GM10847 (cell line): Measurements from ENCODE around the gene ZNHIT6.

Experiments used
- POLR2A ChIP-seq: IDR thresholded peaks from 2 replicates; pipeline ENCODE4 v1.6.1; 2011; ENCODE audit not compliant: insufficient read length; ENCODE audit errors: extremely low read depth

Gene ZNHIT6

DNA sequence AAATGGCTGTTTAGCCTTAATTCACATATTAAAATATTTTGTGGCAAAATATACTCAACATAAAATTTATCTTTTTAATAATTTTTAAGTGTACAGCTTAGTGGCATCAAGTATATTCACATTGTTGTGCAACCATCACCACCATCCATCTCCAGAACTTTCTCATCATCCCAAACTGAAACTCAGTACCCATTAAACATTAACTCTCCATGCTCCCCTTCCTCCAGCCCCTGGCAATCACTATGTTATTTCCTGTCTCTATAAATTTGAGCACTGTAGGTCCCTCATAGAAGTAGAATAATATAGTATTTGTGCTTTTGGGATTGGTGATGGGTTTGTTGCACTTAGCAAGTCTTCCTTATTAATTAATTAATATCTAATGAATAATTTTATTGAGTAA, 98.3 kb downstream of the ZNHIT6 start:
- no peak for TF ChIP-seq POLR2A

DNA sequence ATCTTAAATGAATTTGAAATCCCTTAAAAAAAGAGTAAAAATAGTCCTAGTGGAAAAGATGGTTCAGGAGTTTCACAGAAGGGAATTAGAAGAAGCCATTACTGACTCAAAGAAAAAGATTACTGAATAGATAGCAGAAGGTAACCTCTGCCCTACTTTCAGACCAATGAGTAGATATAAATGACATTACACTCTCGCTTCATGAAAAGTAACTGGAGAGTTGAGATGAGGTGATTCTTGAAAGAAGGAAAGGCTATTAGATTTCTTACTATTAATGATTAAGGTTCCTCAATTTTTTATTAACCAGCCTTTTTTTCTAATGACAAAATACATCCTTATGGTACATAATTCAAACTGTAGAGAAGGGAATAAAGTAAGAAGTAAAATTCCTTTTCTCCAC, 99.4 kb downstream of the ZNHIT6 start:
- no peak for TF ChIP-seq POLR2A

DNA sequence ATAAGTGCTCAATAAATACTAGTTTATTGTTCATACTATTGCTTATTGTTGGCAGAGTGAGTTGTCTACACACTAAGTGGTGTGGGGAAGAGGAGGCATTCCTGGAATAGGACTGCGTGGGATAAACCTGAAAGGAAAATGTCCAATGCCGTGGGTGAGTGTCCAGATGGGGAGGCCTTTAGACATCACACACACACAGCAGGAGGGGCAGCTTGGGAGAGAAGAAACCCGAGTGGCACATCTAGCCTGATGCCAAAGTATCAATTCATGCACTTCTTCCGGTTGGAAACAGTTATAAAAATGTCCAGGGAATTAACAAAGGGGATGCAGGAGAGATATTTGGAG, 100.3 kb downstream of the ZNHIT6 start:
- TF ChIP-seq POLR2A, result no peak

- TF ChIP-seq POLR2A, result no peak
These were observed 100.9 kb downstream of the ZNHIT6 start for GRCh38 chr1:85607126-85607920.

GRCh38 chr1:85606414-85606800, 101.8 kb downstream of the ZNHIT6 start:
- TF ChIP-seq POLR2A, result no peak

GRCh38 chr1:85605484-85606413, 102.5 kb downstream of the ZNHIT6 start:
- TF ChIP-seq POLR2A, result no peak

DNA sequence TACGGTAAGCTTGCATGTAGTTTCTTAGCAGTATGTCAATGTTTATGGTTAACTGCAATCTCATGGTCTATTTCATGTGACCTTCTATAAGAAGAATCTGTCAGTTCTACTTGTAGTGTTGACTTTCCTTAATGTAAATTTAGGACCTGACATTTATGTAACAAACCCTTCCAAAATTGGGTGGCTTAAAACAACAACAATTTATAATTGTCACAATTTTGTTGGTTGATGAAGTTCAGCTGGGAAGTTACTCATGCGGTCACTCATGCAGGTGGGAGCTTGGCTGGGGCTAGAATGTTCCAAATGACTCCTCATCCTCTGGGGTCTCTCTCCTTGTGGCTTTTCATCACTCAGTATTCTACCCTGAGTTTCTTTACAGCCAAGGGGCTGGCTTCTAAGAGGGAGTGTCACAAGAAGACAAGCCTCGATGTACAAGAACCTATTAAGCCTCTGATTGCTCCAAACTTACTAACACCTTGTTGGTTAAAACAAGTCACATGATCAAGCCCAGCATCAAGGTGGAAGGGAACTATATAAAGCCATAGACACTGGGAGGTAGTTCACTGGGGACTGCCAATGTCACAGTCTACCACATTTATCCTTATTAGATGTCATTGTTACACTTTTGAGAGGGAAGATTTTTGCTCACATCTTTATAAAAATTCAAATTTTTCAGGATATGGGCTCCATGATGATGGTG, 103.8 kb downstream of the ZNHIT6 start:
- TF ChIP-seq POLR2A, result no peak

GRCh38 chr1:85603086-85603880, 105.0 kb downstream of the ZNHIT6 start:
- TF ChIP-seq POLR2A, result no peak

GRCh38 chr1:85602571-85602970, 105.7 kb downstream of the ZNHIT6 start:
- no peak for TF ChIP-seq POLR2A

GRCh38 chr1:85601901-85602300, 106.3 kb downstream of the ZNHIT6 start:
- no peak for TF ChIP-seq POLR2A

GRCh38 chr1:85599681-85600080, 108.6 kb downstream of the ZNHIT6 start:
- TF ChIP-seq POLR2A, result no peak
